Type B pancreatic cell (in vitro differentiated cells): ENCODE results near the gene STARD6. TPM values are rescaled to one million over a fixed set of nuclear protein-coding genes. Genes with fewer than 3 reads are reported as not detected.
"Not testable (repeated sequence)": the region's sequence is repeated elsewhere in the genome, so short reads cannot be mapped to it uniquely, and the experiment has no call there.

Source experiments
- DNase-seq: peaks from one replicate; pipeline ENCODE4 v3.0.0; 2021; ENCODE audit warnings: mixed read lengths; ENCODE audit not compliant: unreplicated experiment; ENCODE audit errors: extremely low spot score
- H3K27ac Mint-ChIP-seq: 2 replicates; pipeline ENCODE4 v1.8.0; 2021; ENCODE audit warnings: mild to moderate bottlenecking, mixed read lengths
- H3K27me3 Mint-ChIP-seq: 2 replicates; pipeline ENCODE4 v1.8.0; 2021; ENCODE audit warnings: mixed read lengths
- H3K36me3 Mint-ChIP-seq: 2 replicates; pipeline ENCODE4 v1.8.0; 2021; ENCODE audit warnings: mixed read lengths
- H3K4me1 Mint-ChIP-seq: one replicate; pipeline ENCODE4 v1.8.0; 2021; ENCODE audit warnings: mixed read lengths; ENCODE audit not compliant: unreplicated experiment
- H3K4me3 Mint-ChIP-seq: 2 replicates; pipeline ENCODE4 v1.8.0; 2021; ENCODE audit warnings: mild to moderate bottlenecking, mixed read lengths
- H3K9me3 Mint-ChIP-seq: 2 replicates; pipeline ENCODE4 v1.8.0; 2021; ENCODE audit warnings: mixed read lengths
- total RNA-seq: library from RNA; stranded (reverse); gene quantifications from 2 replicates; pipeline ENCODE4 v1.2.1, GENCODE V29; 2021; ENCODE audit warnings: low replicate concordance
- TF ChIP-seq, protein P1 (sequence below): fragments of 200-600 bp; sonication (generic); conservative IDR thresholded peaks from 2 replicates; pipeline ENCODE4 v1.5.0; 2021; ENCODE audit warnings: antibody characterized with exemption, mild to moderate bottlenecking

Gene STARD6
- total RNA-seq, 1 donor from 2014 or later = not detected

DNA sequence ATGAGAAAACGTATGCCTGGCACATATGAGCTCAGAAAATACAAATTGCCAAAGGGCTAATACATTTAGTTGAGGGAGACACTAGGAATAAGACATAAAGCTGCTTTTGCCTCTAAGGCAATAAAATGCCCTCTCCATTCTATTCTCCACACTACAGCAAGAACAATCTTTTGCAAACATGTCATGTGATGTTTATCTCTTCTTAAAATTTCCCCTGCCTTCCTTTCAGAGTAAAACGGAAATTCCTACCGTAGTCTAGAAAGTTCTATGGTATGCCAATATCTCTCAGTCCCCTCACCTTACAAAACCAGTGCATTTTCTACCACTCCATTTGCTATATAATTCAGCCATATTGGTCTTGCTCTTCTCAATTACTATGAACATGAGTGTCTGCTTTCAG lies 33.2 kb upstream of the STARD6 start:
- no peak overlapping the region for H3K4me3 Mint-ChIP-seq
- no peak overlapping the region for H3K27ac Mint-ChIP-seq
- H3K36me3 Mint-ChIP-seq = peaks cover 5% of the 10 kb centered on the region
- H3K4me1 Mint-ChIP-seq = peaks cover 9% of the 10 kb centered on the region
- H3K9me3 Mint-ChIP-seq = peaks cover 9% of the 10 kb centered on the region
- H3K27me3 Mint-ChIP-seq = peaks cover 10% of the 10 kb centered on the region
- DNase-seq = no peak
- TF ChIP-seq, protein P1, sequence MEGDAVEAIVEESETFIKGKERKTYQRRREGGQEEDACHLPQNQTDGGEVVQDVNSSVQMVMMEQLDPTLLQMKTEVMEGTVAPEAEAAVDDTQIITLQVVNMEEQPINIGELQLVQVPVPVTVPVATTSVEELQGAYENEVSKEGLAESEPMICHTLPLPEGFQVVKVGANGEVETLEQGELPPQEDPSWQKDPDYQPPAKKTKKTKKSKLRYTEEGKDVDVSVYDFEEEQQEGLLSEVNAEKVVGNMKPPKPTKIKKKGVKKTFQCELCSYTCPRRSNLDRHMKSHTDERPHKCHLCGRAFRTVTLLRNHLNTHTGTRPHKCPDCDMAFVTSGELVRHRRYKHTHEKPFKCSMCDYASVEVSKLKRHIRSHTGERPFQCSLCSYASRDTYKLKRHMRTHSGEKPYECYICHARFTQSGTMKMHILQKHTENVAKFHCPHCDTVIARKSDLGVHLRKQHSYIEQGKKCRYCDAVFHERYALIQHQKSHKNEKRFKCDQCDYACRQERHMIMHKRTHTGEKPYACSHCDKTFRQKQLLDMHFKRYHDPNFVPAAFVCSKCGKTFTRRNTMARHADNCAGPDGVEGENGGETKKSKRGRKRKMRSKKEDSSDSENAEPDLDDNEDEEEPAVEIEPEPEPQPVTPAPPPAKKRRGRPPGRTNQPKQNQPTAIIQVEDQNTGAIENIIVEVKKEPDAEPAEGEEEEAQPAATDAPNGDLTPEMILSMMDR = no peak

DNA sequence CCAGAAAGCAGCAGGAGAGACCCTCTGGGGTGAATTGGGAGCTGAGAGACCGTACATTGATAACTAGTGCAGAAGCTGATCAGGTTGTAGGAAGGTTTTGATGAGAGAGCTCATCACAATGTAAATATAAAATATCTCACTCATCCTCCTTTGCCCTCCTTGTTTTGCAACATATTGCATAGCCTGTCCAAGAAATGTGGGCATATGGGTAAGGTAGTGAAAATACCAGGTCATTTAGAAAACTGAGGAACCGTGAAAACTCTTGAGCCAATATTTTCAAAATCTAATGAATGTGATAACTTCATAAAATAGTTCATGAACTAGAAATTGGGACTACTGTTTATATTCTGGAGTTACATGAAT lies 31.5 kb upstream of the STARD6 start:
- Mint-ChIP-seq H3K4me3 (no peak overlapping the region), H3K36me3 (peaks cover 5% of the 10 kb centered on the region), H3K9me3 (peaks cover 9% of the 10 kb centered on the region), H3K27me3 (peaks cover 5% of the 10 kb centered on the region), H3K27ac (peak overlapping the region; percentile 46), H3K4me1 (peaks cover 9% of the 10 kb centered on the region)
- DNase-seq = no peak
- TF ChIP-seq, protein P1 = no peak

DNA sequence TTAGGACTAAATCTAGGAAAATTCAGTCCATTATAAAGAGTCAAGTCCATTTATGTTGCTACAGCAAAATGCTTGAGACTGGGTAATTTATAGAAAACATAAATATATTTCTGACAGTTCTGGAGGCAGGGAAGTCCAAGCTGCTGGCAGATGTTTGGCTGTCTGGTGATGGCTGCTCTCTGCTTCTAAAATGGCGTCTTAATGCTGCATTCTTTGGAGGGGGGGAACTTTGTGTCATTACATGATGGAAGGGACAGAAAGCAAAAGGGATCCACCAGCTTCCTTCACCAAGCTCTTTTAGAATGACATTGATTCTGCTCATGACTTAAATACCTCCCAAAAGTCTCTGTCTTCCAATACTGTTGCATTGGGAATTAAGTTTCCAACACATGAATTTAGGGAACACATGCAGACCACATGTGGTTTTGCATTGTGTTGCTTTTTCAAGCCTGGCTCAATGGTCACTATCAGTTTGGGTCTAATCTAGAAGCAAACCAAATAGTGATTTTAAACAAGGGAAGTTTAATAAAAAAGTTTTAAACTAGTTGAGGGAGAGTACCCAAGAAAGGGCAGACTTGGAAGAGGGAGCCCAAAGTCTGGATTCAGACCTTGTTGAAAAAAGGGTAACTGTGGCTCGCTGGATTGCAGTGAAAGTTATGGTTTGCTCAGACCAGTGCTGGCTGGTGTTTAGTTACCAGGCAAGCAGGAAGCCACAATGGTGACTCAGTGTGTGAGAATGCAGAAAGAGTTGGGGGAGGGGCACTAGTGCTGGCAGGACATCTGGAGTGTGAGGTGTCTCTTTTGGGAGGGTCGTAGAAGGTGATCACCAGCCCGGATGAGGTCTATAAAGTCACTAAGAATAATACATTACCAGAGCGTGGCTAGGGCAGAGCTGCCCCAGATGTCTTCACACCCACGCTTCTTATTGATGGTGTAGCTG lies 30.8 kb upstream of the STARD6 start:
- Mint-ChIP-seq H3K4me1 (peaks cover 9% of the 10 kb centered on the region), H3K9me3 (peaks cover 9% of the 10 kb centered on the region), H3K36me3 (peaks cover 5% of the 10 kb centered on the region), H3K4me3 (no peak overlapping the region), H3K27ac (peak overlapping the region; percentile 46), H3K27me3 (peaks cover 5% of the 10 kb centered on the region)
- TF ChIP-seq, protein P1 = no peak
- DNase-seq = no peak

DNA sequence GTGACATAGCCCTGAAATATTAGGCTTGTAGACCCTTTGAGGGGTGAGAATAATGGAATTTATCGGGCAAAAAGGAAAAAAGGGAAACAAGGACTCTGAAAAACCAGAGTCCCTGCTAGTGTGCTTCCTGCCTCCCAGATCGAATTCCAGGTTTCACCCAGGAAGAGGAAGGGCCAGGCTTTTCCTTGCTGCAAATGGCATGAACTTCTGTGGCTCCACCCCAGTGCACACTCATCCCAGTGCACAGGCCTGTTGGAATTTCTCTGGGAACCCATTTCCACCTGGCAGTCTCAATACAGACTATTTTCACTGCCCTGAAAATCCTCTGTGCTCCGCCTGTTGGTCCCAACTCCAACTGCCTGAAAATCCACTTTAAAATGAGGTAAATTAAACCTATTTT lies 30.0 kb upstream of the STARD6 start:
- Mint-ChIP-seq H3K4me3 (no peak overlapping the region), H3K27ac (no peak overlapping the region), H3K4me1 (peaks cover 9% of the 10 kb centered on the region), H3K9me3 (peaks cover 9% of the 10 kb centered on the region), H3K36me3 (peaks cover 5% of the 10 kb centered on the region), H3K27me3 (peaks cover 3% of the 10 kb centered on the region)
- DNase-seq = no peak
- TF ChIP-seq, protein P1 = no peak

DNA sequence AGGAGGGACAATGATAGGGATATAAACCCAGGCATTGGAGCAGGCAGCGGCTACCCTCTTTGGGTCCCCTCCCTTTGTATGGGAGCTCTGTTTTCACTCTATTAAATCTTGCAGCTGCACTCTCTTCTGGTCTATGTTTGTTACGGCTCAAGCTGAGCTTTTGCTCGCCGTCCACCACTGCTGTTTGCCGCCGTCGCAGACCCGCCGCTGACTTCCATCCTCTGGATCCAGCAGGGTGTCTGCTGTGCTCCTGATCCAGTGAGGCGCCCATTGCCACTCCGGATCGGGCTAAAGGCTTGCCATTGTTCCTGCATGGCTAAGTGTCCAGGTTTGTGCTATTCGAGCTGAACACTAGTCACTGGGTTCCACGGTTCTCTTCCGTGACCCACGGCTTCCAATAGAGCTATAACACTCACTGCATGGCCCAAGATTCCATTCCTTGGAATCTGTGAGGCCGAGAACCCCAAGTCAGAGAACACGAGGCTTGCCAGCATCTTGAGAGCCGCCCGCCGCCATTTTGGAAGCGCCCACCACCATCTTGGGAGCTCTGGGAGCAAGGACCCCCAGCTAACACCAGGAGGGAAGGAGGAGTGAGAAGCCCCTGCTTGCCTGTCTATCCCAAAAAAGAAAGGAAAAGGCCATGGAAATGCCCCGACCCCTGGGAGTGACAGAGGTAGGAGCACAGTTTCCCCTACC lies 29.3 kb upstream of the STARD6 start:
- not testable (repeated sequence) for DNase-seq, H3K36me3 Mint-ChIP-seq, H3K9me3 Mint-ChIP-seq, H3K4me3 Mint-ChIP-seq, H3K27ac Mint-ChIP-seq, H3K27me3 Mint-ChIP-seq, H3K4me1 Mint-ChIP-seq

DNA sequence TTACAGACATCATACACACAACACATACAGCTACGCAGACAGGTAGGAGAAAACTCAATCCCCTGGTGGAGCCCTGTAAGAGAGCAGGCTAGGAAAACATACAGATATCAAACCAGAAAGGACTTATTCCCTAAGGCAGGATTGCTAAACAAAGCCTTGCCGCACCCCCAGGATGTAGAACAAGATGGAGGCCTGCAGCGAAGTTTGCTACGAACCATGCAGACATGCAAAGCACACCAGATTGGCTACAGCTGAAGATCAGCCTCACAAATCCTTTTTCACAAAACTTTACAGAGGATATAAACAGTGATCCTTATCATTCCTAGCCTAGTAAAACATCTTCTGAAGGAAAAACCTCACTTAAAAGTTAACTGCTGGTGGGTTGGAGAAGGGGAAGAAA lies 28.4 kb upstream of the STARD6 start:
- Mint-ChIP-seq H3K4me3 (no peak overlapping the region), H3K9me3 (peaks cover 9% of the 10 kb centered on the region), H3K4me1 (peaks cover 9% of the 10 kb centered on the region), H3K36me3 (peaks cover 5% of the 10 kb centered on the region), H3K27me3 (no peaks in the 10 kb centered on the region), H3K27ac (no peak overlapping the region)
- TF ChIP-seq, protein P1 = no peak
- no peak for DNase-seq
